KBM-7 (cell line): Measurements from ENCODE around the gene RGMA.

ENCODE experiments used
- DNase-seq: peaks from one replicate; pipeline ENCODE4 v3.0.0-alpha.2; 2015
- in situ Hi-C: fragments of 300-500 bp; cut with MboI; formaldehyde crosslinking; loops from 2 replicates; pipeline ENCODE4 v1.14.3; 2020; ENCODE audit warnings: low sequenced_read_pairs, low pct_unique_long_range_greater_than_20kb, mixed read lengths

RGMA gene

DNA sequence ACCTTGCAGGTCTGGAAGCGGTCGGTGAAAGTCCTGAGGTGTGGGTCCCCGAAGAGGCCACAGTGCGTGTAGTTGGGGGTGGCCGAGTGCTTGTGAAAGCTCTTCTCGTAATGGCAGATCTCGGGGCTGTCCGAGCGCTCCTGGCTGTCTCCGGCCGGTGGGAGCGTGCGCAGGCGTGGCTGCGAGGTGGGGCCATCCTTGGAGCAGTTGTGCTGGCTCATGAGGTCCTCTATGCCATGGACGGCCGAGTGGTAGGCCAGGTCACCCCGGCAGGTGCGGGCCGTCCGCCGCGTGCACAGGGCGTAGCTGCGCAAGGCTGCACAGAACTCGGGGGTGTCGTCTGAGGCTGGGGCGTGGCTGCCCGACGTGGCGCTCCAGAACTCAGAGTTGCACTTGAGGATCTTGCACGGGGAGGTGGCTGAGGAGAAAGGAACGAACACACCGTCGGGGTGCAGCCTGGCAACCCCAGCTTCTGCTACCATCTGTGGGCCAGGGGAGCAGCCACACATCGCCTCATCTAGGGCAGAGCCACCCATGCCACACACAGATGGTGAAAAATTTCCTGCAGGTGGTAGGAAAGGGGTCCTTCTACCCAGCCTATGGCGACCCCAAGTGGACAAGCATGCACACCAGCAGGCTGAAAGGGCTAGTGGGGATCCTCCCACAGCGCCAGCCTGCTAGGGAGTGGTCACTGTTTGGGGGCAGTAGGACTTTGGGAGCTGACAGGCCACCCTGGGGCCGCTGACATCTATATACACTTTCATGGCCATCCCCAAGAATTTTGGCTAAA is 36.7 kb downstream of the RGMA start:
- in situ Hi-C loops = no loop called here
- DNase-seq = peak; percentile 43

DNA sequence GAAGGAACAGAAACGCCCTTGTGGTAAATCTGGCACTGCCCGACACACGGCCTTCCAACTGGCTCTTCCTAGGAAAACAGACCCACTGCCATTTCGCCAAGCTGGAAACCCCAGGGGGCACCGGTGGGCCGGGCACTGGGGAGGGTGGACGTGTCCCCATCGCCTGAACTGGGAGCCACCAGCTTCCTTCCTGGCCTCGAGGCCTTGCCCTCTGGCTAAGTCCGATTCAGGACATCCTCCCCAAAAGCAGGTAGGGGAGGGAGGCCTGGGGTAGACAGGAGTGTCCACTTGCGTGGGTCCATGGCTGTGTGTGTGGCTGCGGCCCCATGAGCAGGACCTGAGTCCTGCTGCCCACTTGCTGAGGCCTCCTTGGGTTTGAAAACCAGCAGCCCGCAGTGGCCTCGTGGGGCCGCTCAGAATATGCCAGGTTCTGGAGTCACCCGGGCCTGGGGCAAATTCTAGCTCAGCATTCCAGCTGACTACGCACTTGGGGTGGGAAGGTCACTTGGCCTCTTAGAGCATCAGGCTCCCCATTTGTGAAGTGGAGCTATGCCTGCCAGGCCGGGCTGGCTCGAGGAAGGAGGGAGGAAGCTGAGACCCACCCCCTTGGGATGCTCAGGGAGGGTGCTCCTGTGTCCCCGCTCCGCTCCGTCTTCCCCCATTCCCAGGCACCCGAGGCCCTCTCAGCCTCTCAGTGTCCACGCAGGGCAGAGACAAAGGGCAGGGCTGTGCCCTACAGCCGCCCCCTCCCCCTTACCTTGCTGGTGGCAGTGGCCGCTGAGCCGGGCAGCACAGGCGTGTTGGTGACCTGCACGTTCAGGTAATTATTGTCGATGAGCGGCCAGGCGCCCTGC is 37.5 kb downstream of the RGMA start:
- in situ Hi-C loops = no loop called here

DNA sequence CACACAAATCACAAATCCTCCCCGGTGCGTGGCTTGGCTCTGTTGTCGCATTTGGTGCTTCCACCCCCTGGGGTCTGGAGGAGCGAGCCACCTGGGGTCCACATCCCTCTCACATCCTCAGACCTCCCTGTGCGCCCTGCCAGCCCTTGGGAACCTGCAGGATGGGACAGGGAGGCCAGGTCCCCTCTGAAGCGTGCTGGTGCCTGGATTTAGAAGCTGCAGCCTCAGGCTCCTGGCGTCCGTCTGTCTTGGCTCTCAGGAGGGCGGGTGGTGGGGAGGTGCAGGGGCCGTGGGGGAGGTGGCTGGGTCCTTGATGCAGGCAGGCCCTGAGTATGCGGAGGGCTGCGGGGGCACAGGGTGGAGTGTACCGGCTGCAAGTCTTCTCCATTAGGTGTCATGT is 38.4 kb downstream of the RGMA start:
- in situ Hi-C loops = no loop called here
- no peak for DNase-seq

More for the DNA sequence above, 37.5 kb downstream of the RGMA start:
- DNase-seq = no peak

DNA sequence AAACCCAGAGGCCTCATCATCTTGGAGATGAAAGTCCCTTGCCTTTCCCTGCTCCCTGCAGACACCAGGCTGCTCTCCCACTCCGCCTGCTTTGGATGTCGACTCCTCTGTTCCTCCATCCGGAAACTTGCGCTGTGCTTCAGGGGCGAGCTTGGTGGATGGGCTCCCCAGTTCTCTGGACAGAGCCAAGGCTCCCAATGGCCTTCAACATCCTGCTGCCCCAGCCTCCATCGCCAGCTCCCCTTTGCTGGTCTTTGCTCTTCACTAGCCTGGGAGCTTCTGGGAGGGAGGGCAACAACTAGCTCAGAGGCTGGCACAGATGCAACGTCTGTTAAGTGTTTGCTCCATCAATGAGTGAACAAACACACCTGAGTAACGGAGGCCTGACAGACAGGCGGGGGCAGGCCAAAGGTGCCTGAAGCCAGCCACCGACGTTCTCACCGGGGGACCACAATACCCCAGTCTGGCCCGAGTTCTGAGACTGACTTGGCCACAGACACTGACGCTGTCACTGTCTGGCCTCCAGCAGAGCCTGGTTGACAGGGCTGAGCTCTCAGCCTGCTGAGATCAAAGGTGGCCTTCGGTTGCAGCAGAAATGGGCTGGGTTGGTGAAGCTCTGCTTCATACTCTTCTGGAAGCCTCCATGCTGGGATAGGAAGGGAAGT is 39.0 kb downstream of the RGMA start:
- in situ Hi-C loops = loop anchor here (25.0 kb wide), 1 partner anchor 1062 kb away; no protein-coding TSS in a partner anchor
- no peak for DNase-seq

DNA sequence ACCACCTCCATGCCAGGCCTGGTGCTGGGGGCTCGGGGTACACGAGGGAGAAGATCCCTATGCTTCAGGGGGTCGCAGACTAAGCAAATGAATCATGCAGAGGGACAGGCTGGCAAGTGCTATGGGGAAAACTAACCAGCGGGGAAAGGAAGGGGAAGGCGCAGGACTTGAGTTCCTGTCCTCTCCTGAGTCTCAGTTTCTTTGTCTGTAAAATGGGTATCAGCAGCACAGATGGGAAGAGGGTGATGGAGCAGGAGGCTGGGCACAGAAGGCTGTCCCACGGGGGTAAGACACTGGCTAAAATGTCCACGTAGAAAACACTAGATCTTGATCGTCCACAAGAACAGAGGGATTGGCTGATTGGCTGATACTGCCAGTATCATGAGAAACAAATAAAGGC is 39.8 kb downstream of the RGMA start:
- in situ Hi-C loops = loop anchor here (25.0 kb wide), 1 partner anchor 1063 kb away; no protein-coding TSS in a partner anchor
- DNase-seq = no peak

DNA sequence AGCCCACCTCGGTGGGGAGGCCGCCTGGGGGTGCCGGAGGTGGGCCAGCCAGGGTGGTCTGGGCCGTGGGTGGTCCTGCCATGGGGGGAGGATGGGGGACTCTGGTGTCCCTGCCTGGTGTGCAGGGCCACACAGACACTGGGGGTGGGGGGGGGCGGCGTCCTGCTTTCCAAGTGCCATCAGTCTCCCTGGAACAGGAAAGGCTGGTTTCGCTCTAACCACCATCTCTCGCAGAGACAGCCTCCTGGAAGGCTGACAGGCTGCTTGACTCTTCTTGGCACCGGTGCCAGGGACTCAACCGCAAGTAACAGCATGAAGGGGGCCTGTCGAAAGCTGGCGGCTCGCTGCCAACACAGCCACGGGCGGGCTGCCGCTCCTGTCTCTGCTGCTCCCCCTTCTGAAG is 40.3 kb downstream of the RGMA start:
- in situ Hi-C loops = loop anchor here (25.0 kb wide), 1 partner anchor 1064 kb away; no protein-coding TSS in a partner anchor
- no peak for DNase-seq

DNA sequence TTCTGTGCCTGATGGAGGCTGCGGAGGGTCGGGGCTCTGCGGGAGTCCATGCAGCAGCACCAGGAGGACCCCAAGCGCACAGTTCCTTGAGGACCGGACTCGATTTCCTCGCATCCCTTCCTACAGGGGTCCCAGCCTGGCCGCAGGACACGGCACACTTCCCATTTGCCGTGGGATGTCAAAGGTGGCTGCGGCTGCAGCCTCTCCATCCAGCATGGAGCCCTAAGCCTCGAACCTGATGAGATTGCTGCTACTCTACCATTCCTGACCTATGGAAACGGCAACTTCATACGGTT is 40.6 kb downstream of the RGMA start:
- in situ Hi-C loops = loop anchor here (25.0 kb wide), 1 partner anchor 1064 kb away; no protein-coding TSS in a partner anchor
- DNase-seq = no peak

DNA sequence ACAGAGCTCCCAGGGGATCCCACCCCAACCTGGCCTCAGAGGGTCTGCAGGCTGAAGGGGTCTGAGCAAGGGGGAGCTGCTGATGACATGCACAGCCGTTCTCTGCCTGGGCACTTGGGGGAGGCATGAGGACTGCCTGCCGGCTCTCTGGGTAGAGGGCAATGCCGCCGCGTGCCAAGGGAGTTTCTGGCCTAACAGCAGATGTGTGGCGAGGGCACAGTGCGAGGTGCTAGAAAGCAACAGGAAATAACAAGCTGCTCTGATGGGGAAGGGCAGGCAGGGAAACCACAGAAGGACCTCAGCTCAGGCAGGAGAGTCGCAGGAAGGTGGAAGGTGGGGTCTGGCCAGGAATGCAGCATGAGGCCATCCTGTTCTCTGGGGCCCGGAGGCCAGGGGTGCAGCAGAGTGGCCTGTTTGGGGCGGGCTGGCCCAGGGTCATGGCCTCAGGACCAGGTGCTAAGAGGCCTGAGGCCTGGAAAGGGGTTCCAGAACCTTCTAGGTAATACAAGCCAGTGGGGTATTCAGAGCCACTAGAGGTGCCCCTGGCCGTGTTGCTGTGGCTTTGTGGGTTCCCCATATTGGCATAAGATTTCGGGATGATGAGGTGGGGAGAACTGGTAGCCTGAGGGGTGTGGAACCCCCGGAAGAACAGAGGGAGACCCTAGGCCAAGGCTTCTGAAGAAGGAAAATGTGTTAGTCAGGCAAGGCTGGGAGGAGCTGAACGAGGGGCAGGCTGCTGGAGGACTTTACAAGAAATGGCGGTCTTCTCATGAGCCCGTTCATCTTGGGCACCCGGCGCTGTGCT is 41.2 kb downstream of the RGMA start:
- DNase-seq = peak; percentile 49
- in situ Hi-C loops = loop anchor here (25.0 kb wide), 1 partner anchor 1064 kb away; no protein-coding TSS in a partner anchor

DNA sequence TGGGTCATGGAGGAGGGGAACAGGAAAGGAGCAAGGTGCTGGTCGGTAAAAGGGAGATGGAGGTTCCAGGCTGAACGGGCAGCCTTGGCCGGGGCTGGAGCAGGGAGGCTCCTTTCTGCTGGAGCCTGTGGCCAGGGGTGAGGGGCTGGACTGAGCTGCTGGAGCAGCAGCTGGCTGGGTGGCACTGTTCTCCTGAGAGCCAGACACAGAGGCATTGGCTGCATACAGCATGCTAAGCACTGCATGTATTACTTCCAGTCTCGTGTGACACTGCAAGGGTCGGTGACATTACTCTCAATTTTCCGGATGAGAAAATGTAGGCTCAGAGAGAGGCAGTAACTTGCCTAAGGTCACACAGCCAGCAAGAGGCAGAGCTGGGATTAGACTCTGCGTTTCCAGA is 42.3 kb downstream of the RGMA start:
- in situ Hi-C loops = loop anchor here (25.0 kb wide), 1 partner anchor 1066 kb away; no protein-coding TSS in a partner anchor
- DNase-seq = no peak

DNA sequence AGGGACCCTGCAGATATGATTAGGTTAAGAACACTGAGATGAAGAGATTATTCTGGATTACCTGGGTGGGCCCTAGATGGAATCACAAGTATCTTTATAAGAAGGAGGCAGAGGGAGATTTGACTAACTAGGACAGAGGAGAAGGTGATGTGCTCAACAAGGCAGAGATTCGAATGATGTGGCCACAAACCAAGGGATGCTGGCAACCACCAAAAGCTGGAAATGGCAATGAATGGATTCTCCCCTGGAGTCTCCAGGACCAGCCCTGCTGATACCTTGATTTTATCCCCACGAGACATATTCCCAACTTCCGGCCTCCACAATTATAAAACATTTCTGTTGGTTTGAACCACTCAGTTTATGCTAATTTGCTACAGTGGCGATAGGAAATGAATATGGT is 42.9 kb downstream of the RGMA start:
- in situ Hi-C loops = loop anchor here (25.0 kb wide), 1 partner anchor 1066 kb away; no protein-coding TSS in a partner anchor
- no peak for DNase-seq

DNA sequence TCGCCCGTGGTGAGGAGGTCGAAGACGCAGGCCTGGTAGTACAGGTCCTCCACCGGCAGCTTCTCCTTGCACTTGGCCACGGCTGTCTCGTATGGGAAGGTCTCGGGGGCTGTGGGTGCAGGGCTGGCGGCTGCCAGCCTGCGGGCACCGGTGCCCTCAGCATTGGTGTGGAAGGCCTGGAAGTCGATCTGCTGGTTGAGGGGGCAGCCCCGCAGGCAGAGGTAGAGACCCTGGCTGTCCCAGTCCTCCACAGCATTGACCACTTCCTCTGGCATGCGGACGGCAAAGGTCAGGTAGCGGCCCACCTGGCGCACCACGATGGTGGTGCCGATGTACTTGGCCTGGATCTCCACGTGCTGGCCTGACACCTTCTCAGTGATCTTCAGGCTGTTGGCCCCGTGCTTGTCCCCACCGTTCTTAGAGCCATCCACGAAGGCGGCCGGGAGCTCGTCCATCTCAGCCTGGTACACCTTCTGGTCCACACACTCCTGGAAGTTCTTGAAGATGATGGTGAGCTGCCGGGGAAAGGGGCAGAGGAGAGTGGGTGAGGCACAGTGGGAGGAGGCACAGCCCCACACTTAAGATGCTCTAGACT is 43.7 kb downstream of the RGMA start:
- in situ Hi-C loops = loop anchor here (25.0 kb wide), 1 partner anchor 1067 kb away; no protein-coding TSS in a partner anchor
- no peak for DNase-seq

DNA sequence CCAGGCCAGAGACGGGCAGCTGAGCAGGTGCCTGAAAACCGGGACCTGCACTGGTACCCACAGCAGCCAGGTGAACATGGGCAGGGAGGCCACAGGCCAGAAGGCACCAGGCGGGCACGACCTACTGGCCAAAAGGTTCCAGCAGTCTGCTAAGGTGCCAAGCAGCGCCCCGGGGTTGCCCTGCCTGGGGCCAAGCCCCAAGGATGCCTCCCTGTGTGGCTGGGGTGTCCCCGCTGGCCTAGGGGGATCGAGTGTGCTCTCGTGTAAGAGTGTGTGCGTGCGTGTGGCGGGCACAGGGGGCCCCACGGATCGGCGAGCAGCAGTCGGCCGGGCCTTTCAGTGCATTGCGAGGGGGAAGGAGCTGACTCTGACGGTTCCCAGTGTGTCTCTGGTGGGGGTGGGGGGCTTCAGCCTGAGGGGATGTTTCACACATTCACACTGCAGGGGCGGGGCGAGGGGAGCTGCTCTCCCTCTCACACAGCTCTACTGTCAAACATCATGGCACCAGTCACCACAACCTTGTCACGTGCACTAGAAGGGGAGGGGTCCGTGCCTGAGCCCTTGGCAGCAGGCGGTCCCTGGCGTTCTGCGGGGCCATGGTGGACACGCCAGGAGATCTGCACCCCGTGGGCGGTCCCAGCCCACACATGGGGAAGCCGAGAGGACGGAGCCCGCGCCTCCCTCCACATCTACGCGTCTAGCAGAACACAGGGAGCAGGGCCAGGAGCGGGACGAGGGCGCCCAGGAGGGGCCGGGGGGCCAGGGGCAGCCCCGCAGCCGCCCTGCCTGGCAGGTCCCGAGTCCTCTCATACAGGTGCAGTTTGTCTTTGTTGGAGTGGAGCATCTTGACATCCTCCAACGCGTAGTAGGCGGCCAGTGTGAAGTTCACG is 44.5 kb downstream of the RGMA start:
- DNase-seq = no peak

DNA sequence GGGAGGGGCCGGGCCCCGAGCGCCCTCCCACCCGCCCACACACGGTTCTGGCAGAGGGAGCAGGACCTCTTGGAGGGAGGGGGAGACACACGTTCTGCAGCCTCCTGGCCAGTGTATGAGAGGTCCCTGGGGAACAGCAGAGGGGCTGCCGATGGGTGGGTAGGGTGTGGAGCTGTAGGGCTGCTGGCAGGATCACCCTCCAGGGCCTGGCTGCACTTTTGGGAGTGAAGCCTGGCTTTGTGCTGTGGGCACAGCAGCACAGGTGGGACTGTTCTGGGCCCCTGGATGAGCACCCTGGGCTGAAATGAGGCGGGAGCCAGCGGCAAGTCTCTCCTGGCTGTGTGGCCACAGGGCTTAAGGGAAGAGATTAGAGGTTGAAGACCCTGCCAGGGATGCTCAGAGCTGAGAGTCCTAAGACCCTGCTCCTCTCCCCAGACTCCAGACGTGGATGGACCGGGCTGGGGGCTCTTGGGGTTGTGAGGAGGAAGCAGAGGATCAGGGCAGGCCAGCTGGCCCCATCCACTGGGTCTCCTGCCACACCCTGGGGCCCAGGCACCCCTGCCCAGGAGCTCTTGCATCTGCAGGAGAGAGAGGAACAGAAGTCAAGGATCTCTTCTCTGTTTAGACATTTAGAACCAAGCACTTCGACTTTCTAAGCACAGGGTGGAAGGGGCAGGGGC is 45.2 kb downstream of the RGMA start:
- no peak for DNase-seq
- in situ Hi-C loops = loop anchor here (25.0 kb wide), 1 partner anchor 1069 kb away; no protein-coding TSS in a partner anchor

More for the DNA sequence above, 44.5 kb downstream of the RGMA start:
- in situ Hi-C loops = loop anchor here (25.0 kb wide), 1 partner anchor 1068 kb away; no protein-coding TSS in a partner anchor

DNA sequence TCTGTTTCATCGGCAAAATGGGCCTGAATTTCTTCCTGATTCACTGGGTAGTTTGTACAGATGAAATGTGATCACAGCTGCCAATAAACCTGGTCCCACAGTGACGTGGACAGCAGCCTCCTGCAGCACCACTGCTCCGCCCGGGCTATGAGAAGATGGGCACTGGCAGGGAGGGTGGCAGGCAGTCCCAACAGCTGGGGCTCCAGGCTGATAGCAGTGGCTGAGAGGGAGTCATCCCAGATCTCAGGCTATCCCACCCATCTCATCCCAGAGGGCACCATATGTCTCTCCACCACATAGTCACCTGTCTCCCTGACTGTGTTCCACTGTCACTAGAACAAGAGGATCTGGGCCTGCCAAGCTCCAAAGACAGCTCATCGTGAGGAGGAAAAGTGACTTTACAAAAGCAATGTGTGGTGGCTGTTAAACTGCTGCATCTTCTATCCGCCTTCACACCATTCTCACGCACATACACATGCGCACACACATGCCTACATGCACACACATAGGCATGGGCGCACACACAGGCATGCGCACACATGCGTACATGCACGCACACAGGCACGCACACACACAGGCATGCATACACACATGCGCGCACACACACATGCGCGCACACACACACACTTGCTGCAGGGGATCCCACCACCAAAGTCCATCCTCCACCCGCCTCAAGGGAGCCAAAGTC is 46.2 kb downstream of the RGMA start:
- DNase-seq = no peak
- in situ Hi-C loops = loop anchor here (25.0 kb wide), 1 partner anchor 1069 kb away; no protein-coding TSS in a partner anchor

DNA sequence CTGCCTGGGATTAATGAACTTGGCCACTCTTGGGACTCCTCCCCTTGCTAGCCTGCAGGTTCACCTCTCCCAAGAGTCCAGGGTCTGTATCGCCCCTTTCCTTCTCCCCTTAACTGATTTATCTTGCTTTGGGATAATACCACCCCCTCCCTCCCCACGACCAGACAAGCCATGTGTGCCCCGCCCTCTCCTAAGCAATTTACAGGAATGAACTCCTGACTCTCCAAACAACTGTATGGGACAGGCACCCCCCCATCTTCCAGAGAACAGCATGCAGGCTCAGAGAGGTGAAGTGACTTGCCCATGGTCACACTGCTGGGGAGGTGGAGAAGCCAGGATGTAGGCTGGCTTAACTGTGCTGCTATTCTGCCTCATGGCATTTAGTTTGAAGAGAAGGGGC is 46.8 kb downstream of the RGMA start:
- in situ Hi-C loops = loop anchor here (25.0 kb wide), 1 partner anchor 1070 kb away; no protein-coding TSS in a partner anchor
- no peak for DNase-seq

DNA sequence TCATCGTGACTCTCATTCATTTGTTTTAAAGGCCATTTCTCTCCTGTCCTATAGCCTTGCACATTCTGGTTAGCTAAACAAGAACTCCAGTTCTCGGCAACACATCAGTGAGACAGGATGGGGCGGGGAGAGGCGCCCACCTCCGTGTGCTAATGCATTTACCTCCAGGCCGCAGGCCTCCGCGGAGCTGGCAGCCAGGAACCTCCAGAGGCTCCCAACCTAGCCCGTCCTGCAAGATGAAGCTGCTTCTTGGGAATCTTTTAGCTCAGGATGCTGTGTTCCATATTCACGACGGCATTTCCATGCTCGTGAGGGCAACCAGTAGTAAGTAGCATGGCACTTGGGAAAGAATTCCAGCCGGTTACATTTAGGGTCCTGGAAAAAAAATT is 47.9 kb downstream of the RGMA start:
- DNase-seq = no peak
- in situ Hi-C loops = loop anchor here (25.0 kb wide), 1 partner anchor 1071 kb away; no protein-coding TSS in a partner anchor
